Measurements from ENCODE around the gene TIMP3. TPM values are rescaled to one million over a fixed set of nuclear protein-coding genes. Genes with fewer than 3 reads are reported as not detected.

The TIMP3 gene
- total RNA-seq, 1 donor from 2014 or later: 171 TPM

- peak; percentile 42 for DNase-seq
Observed at GRCh38 chr22:32882774-32883530, 81.4 kb downstream of the TIMP3 start.

DNA sequence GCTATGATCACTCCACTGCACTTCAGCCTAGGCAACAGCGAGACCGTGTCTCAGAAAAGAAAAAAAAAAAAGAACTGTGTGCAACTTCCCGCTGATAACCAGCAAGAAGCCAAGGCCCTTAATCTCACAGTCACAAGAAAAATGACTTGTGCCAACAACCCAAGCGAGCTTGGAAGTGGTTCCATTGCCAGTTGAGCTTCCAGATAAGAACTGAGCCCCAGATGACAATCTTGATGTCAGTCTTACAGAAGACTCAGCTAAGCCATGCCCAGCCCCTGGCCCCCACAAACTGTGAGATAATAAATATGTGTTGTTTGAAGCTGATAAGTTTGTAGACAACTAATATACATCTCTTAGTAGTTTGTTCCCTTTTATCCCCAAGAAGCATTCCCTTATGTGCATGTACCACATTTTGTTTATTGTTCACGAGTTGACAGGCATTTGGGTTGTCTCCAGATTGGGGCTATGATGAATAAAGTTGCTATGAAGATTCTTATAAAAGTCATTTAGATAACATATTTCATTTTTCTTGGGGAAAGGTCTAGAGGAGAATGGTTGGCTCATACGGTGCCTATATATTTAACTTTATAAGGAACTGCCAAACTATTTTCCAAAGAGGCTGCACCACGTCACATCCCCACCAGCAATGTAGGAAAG, 85.9 kb downstream of the TIMP3 start:
- DNase-seq: no peak

DNA sequence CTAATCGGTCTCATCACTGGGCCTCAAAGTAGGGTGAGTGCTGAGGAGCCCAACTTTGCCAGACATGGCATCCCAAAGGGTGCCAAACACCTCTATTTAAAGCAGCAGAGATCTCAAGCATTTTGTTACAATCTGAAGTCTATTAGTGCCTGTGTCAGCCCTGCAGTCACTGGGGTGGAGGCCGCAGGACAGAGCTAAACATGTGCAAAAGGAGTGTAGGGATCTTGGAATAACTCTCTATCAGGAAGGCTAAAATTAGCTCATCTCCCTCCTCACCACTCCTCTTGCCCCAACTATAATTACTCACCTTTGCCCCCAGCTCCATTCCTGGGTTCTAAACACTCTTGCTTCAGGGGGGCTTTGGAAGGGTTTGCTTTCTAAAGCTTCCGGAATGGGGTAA, 87.5 kb downstream of the TIMP3 start:
- no peak for DNase-seq

DNA sequence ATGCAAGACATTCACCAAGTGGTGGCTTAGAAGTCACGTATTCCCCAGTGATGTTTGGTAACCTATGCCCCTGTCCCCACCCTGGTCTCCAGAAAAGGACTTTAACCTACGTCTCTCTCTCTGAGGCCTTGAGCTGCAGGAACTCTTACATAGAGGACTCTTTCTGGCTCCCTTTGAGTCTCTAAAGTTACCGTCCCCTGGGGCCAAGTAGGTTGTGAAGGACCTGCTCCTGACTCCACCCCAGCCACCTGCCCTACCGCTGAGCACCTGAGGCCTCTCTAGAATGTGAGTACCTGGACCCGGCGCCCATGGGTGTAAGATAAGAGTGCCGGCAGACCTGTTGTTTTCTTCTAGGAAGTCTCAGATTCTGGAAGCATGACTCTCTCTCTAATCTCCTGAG, 95.4 kb downstream of the TIMP3 start:
- DNase-seq: no peak

DNA sequence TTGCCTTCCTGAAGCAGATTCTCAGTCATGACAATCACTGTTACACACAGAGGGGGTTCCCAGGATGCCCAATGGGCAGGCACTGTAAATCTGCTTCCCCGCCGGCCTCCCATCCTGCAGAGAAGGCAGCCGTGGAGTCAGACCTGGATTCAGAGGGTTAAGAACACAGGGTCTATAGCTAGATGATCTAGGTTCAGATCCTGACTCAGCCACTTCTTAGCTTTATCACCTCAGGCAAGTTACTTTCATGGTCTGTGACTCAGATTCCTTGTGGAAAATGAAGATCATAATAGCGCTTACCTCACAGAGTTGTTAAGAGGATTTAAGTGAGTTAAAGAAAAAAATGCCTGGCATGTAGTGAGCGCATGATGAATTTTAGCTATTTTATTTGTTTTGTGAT, 95.9 kb downstream of the TIMP3 start:
- no peak for DNase-seq

DNA sequence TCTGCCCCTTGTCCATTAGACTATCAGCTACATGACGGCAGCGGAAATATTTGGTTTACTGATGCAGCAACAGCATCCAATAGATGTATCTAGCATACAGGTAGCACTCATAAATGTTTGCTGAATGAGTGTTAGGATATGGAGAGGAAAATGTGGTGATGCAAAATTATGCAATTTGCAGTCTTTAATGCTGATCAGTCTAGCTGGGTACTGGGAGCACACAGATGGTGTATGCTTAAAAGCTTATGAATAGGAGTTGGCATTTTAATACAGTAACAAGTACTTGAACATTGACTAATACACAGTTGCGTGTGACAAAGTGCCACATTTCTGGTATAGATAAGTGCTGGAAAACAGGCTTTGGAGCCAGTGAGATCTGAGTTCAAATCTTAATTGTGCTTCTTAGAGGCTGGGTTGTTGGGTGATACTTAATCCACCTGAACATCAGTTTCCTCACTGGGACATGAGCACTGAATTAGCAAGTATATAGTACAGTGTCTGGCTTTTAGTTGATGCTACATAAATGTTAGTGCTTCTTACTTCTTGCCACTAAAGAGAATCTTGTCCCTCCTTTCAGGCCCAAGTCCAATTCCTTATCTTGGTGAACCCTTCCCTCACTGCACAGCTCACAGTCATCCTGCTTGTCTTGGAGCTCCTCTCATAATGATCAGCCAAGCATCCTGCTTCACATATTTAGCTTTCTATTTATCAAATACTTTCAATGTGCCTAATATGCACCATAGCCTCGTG, 99.6 kb downstream of the TIMP3 start:
- DNase-seq: no peak

- DNase-seq: no peak
Observed at GRCh38 chr22:32901925-32902324, 100.4 kb downstream of the TIMP3 start.

GRCh38 chr22:32903507-32903906, 102.0 kb downstream of the TIMP3 start:
- DNase-seq: no peak

DNA sequence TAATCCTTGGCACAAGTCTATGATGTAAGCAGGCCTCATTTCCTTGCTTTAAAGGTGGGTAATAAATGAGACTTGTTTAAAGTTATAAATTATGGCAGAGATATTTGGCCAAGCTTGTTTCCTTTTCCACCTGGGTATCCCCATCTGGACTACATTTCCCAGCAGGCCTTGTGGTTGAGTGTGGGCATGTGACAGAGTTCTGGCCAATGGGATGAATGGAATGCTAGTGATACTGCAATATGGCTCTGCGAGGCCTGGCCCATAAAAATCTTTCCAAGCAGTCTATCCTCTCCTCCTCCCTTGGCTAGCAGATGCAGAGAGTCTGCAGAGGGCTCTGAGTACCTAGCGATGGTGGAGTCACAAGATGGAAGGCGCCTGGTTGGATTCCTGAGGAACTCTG, 102.5 kb downstream of the TIMP3 start:
- peak; percentile 76 for DNase-seq

DNA sequence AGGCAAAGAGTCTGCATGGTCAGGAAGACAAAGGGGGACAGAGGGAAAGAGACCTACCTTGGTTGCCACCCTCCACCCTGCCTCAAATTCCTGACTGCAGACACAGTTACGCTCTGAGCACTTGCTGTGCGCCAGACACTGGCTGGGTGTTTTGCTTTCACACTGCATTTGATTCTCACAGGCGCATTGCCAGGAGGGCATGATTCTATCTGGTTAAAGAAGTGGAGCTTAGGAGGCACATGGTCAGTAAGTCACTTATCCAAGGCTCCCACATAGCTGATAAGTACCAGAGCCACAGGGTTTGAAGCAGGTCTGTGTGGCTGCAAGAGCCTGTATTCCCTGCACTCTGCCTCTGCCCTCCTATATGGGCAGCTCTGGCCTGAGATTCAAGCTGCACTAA, 103.9 kb downstream of the TIMP3 start:
- peak; percentile 69 for DNase-seq

DNA sequence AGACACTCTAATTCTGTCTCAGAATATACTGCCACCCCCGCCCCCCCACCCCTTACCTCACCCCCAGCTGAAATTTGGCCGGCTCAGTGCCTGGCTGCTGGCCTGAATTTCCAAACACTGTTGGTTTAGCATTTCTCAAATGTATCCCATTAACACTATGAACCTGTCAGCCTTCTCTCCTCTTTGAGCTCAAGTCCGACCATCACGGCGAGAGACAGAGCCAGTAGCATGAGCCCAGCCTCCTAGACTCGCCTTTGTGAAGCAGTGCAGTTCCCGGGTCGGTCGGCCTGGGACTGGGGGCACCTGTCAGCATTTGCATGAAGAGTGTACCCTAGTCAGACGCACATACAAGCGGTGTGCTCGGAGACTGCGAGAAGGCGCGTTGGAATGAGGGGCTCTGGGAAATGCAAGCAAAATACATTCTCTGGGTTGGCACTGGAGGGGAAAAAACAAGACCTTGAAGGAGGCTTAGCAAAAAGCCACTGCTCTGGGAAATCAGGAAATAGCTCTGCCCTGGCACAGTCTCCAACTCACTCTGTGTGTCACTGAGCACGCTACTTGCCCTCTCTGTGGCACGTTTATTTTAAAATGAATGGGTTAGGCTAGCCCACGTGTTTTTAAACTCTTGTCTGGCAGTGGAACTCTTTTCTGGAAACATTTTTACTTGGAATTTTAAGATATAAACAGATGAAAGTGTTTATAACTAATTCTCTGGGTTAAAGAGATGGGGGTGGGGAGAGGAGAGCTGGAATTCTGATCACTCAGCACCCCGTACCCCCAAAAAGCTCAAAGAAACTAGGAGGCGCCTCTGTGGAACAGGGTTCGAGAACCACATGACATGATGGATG, 108.3 kb downstream of the TIMP3 start:
- peak; percentile 45 for DNase-seq

GRCh38 chr22:32910429-32910772, 108.9 kb downstream of the TIMP3 start:
- DNase-seq: no peak

GRCh38 chr22:32911503-32911902, 110.0 kb downstream of the TIMP3 start:
- DNase-seq: peak; percentile 72

Data from tongue (tissue), 2 donors.